Activated effector memory CD4-positive, alpha-beta T cell treated with Interleukin-2 at 50 U/mL for 16 hours (primary cell): Measurements from ENCODE around the gene NFS1.
"Not testable (repeated sequence)": the region's sequence is repeated elsewhere in the genome, so short reads cannot be mapped to it uniquely, and the experiment has no call there.

Experiments used
- DNase-seq: peaks from one replicate; pipeline ENCODE4 v3.0.0-alpha.2; 2020

NFS1 gene

GRCh38 chr20:35699127-35699956 is at the start of gene NFS1, which contains the start of gene ROMO1:
NFS1 (minus strand) TSS chr20:35699352; CDS start chr20:35699288, 64 bp downstream.
ROMO1 (plus strand) TSS chr20:35699405; CDS start chr20:35699633, 228 bp downstream.
- peak; percentile 80 for DNase-seq

- not testable (repeated sequence) for DNase-seq
These were observed 45.3 kb upstream of the NFS1 start for GRCh38 chr20:35744492-35744841.

GRCh38 chr20:35743693-35744491 is 44.7 kb upstream of the NFS1 start:
- no peak for DNase-seq

- no peak for DNase-seq
These were observed 43.8 kb upstream of the NFS1 start for GRCh38 chr20:35742741-35743523.

- peak; percentile 97 for DNase-seq
These were observed 43.0 kb upstream of the NFS1 start, which contains the start of gene RBM39 for GRCh38 chr20:35741892-35742740. RBM39 (minus strand) TSS chr20:35742260; CDS start chr20:35740874, 1,386 bp downstream.

- no peak for DNase-seq
These were observed 40.4 kb upstream of the NFS1 start for GRCh38 chr20:35739294-35740163.

GRCh38 chr20:35738410-35739179 is 39.4 kb upstream of the NFS1 start:
- DNase-seq = no peak

- DNase-seq = no peak
These were observed 38.7 kb upstream of the NFS1 start for GRCh38 chr20:35737865-35738333.

- no peak for DNase-seq
These were observed 36.8 kb upstream of the NFS1 start for GRCh38 chr20:35735826-35736470.

GRCh38 chr20:35734777-35735649 is 35.9 kb upstream of the NFS1 start:
- no peak for DNase-seq

- DNase-seq = no peak
These were observed 35.2 kb upstream of the NFS1 start for GRCh38 chr20:35734374-35734773.

GRCh38 chr20:35732644-35732982 is 33.5 kb upstream of the NFS1 start:
- DNase-seq = no peak

GRCh38 chr20:35731862-35732643 is 32.9 kb upstream of the NFS1 start:
- no peak for DNase-seq

- no peak for DNase-seq
These were observed 32.3 kb upstream of the NFS1 start for GRCh38 chr20:35731469-35731788.

- DNase-seq = no peak
These were observed 31.7 kb upstream of the NFS1 start for GRCh38 chr20:35730583-35731468.

- no peak for DNase-seq
These were observed 30.9 kb upstream of the NFS1 start for GRCh38 chr20:35729836-35730582.
